Head of caudate nucleus (tissue), 42 donors: Measurements from ENCODE around the gene APOH.
A peak's percentile ranks its signal among the peaks of the same experiment; 100 is the strongest.
"Not testable (repeated sequence)": the region's sequence is repeated elsewhere in the genome, so short reads cannot be mapped to it uniquely, and the experiment has no call there.

Source experiments
- DNase-seq, 42 donors: peaks; one replicate each; pipeline versions ENCODE4 v3.0.0 to v3.0.0-alpha.2; 2020 to 2021; ENCODE audit warnings: mixed read lengths in 7 of 42
- intact Hi-C: fragments of 100-400 bp; cut with DNase I; formaldehyde crosslinking; loops from one replicate; pipeline ENCODE4 v1.15.0; 2022

Gene APOH

DNA sequence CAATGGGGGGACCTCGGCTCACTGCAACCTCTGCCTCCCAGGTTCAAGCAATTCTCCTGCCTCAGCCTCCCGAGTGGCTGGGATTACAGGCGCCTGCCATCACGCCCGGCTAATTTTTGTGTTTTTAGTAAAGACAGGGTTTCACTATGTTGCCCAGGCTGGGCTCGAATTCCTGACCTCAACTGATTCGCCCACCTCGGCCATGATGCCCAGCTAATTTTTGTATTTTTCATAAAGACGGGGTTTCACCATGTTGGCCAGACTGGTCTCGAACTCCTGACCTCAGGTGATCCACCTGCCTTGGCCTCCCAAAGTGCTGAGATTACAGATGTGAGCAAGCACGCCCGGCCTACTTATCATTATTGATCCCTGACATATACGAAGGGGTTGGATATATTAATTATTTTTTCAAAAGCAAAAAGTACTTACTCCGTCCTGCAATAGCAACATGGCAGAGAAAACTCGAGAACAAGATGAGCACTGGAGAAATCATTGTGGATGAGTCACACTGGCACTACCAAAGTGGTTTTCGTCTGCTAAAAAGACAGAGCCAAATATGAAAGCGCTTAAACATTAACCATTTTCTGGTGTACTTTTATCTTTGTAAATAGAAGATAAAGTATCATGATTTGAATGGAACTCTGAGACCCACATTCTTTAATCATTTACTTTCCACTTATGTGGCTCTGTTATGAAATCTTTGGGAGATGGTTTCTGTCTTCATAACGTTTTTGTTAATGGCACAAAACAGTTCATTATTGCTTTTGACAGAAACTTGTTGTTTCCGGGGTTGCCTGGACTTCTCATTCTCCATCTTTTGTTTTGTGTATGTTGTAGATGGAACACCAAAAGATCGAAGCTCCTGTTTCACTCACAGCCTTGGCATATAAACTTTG lies at the start of gene APOH:
Gene APOH (minus strand): TSS at position 529 of the 896 bp plus-strand sequence. CDS start 36 bp downstream, at position 493.
- DNase-seq: no peak
- intact Hi-C loops: no loop called here

- no peak for DNase-seq
- intact Hi-C loops: no loop called here
Observed at GRCh38 chr17:66277191-66277590, 48.0 kb upstream of the APOH start.

DNA sequence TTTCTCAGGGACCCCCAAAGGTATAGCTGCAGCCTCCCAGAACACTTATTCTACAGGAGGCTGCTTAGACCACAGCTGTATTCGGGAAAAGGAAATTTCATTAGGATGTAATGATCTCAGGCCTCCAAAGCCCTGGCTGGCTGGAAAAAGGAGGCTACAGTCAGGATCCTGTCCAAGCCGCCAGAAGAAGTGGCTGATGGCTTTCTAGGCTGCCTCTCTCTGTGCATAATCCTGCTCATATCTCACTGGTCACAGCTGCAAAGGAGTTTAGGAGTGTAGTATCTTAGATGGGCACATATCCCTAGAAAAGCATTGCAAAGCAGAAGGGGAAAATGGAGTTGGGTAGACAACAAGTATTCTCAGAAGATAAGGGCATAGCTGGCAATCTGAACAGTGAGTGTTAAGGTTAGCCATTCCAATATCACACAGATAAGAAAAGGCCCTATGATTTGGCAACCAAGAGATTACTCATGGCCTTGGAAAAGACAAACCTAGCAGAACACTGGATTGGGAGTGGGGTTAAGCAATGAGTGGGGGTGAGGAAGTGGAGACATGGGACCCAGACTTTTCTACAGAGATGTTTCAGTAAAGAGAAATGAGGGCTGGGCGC lies 47.2 kb upstream of the APOH start:
- DNase-seq: no peak
- intact Hi-C loops: no loop called here

DNA sequence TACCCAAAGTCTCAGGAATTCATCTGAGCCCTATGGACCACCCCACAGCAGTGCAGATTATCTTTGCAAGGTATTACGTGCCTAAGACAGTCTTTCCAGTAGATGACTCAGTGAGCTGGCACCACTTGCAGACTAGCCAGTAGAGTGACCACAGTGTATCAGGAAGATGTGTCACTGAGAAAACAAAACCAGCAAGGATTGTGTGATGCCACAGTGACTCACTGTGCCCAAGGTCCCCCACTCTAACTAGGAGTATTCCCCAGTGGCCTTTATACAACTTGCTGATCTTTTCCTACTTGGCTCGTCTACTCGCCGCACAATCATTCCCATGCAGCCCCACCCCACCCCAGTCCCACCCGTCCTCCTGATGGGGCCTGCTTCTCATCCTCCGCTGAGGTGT lies 46.4 kb upstream of the APOH start:
- no peak for DNase-seq
- intact Hi-C loops: no loop called here

- no peak for DNase-seq
- intact Hi-C loops: no loop called here
Observed at GRCh38 chr17:66273586-66273848, 44.3 kb upstream of the APOH start.

- DNase-seq: no peak
- intact Hi-C loops: no loop called here
Observed at GRCh38 chr17:66272811-66273585, 43.8 kb upstream of the APOH start.

GRCh38 chr17:66271512-66271911 lies 42.3 kb upstream of the APOH start:
- DNase-seq: no peak
- intact Hi-C loops: no loop called here

- no peak for DNase-seq
- intact Hi-C loops: no loop called here
Observed at GRCh38 chr17:66270106-66270505, 40.9 kb upstream of the APOH start.

GRCh38 chr17:66268247-66268927 lies 39.2 kb upstream of the APOH start:
- DNase-seq: no peak
- intact Hi-C loops: no loop called here

- intact Hi-C loops: no loop called here
- no peak for DNase-seq
Observed at GRCh38 chr17:66264696-66265095, 35.5 kb upstream of the APOH start.

DNA sequence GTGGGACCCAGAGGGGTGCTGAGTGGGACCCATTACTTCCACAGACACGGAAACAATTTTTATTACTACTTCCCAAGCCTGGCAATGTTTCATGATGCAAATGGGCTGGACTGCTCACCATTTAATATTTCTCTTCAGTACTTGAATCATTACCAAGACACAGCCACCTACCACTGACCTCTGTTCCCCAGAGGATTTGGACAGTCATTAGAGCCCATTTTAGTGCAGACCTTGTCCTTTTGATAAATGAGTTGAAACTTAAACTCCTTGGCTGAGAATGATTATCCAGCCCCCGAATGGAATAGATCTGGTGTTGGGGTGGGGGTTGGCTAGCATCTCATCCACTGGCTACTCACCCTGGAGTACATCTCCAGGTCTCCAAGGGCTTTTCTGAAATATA lies 33.6 kb upstream of the APOH start:
- intact Hi-C loops: no loop called here
- DNase-seq: no peak

DNA sequence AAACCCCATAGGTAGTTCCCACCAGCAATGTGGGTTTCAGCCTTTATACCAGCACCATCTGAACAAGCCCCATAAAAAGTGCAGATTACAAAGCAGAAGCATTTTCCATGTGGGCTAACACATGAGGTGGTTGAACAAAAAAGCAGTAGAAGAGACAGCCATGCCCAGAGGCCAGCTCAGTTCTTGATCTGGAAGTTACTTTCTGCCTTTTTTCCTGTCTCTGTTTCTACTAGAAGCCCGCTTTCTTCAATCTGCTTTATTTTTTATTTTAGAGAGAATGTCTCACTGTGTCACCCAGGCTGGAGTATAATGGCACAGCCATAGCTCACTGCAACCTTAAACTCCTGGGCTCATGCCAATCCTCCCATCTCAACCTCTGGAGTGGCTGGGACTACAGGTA lies 31.5 kb upstream of the APOH start:
- intact Hi-C loops: no loop called here
- DNase-seq: no peak

DNA sequence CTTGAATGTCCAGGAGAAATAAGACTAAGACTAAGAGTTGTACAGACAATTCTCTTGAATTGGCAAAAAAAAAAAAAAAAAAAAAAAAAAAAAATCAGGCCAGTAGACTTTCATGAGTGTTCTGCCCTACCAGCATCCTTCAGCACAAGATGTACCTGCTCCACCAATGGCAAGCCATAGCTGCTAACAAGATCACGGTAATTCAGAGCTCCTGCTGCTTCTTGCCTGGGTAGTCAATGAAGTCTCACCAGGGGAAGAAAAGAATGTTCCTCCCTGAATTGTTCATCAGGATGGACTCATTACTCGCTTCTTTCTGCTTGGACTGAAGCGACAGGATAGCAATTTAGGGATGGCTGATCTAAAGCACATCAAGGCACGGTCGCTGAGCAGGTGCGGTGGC lies 31.1 kb upstream of the APOH start:
- intact Hi-C loops: no loop called here
- no peak for DNase-seq

- intact Hi-C loops: loop anchor here (5.0 kb wide), 1 partner anchor 417 kb away; no protein-coding TSS in a partner anchor
- DNase-seq: no peak
Observed at GRCh38 chr17:66255527-66255971, 26.3 kb upstream of the APOH start.

GRCh38 chr17:66255112-66255511 lies 25.9 kb upstream of the APOH start:
- intact Hi-C loops: loop anchor here (5.0 kb wide), 1 partner anchor 417 kb away; no protein-coding TSS in a partner anchor
- peak in 23 of 42 donors; percentile 13 to 76 (median 43) for DNase-seq

DNA sequence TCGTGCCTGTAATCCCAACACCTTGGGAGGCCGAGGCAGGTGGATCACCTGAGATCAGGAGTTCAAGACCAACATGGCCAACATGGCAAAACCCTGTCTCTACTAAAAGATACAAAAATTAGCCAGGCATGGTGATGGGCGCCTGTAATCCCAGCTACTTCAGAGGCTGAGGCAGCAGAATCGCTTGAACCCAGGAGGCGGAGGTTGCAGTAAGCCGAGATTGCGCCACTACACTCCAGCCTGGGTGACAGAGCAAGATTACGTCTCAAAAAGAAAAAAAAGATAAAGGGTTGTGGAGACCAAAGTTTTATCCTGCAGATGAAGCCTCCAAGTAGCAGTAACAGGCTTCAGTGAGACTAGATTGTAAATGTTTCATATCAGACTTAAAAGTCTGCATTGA lies 24.2 kb upstream of the APOH start:
- DNase-seq, intact Hi-C loops: not testable (repeated sequence)

GRCh38 chr17:66250686-66251085 lies 21.5 kb upstream of the APOH start:
- no peak for DNase-seq
- intact Hi-C loops: no loop called here

DNA sequence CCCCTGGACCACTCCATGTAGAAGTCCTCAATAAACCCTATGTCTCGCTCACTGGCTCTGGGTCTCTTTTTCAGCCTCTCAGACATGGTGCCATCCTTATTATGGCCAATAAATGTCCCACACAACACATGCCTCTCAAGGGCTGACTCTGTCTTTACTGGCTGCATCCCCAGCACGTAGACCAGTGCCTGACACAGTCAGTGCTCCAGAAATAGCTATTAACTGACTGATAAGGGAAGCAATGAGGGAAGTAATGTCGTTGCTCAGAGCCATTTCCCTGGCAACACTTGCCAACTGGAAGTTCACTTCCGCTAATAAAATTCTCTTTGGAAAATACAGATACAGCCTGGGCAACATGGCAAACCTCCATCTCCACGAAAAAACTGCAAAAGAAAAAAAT lies 19.1 kb upstream of the APOH start:
- intact Hi-C loops: no loop called here
- peak in 2 of 42 donors; percentile 1 to 27 for DNase-seq

- DNase-seq: no peak
- intact Hi-C loops: no loop called here
Observed at GRCh38 chr17:66241839-66242238, 12.6 kb upstream of the APOH start.
